Stimulated activated CD4-positive, alpha-beta T cell treated with anti-CD3 and anti-CD28 coated beads, Interleukin-2, amount 100 ng/mL, for 48 hours (primary cell): ENCODE measurements around the gene FOXN1.

Source experiments
- DNase-seq, 2 donors: peaks; one replicate each; pipeline ENCODE4 v3.0.0-alpha.2; 2020

Gene FOXN1

GRCh38 chr17:28527859-28528258 lies 21.7 kb downstream of the FOXN1 start:
- DNase-seq: no peak

GRCh38 chr17:28528327-28529012 lies 22.3 kb downstream of the FOXN1 start:
- DNase-seq: no peak

- no peak for DNase-seq
Measured at GRCh38 chr17:28529013-28529400, 22.9 kb downstream of the FOXN1 start.

- no peak for DNase-seq
Measured at GRCh38 chr17:28530250-28530649, 24.1 kb downstream of the FOXN1 start.

GRCh38 chr17:28530926-28531325 lies 24.8 kb downstream of the FOXN1 start:
- no peak for DNase-seq

- no peak for DNase-seq
Measured at GRCh38 chr17:28532050-28532960, 26.2 kb downstream of the FOXN1 start.

- DNase-seq: no peak
Measured at GRCh38 chr17:28533091-28533807, 27.1 kb downstream of the FOXN1 start.

- no peak for DNase-seq
Measured at GRCh38 chr17:28534740-28535375, 28.7 kb downstream of the FOXN1 start.

- no peak for DNase-seq
Measured at GRCh38 chr17:28536532-28537218, 30.5 kb downstream of the FOXN1 start.

- DNase-seq: no peak
Measured at GRCh38 chr17:28537219-28537610, 31.1 kb downstream of the FOXN1 start.

GRCh38 chr17:28538296-28538895 lies 32.2 kb downstream of the FOXN1 start:
- DNase-seq: no peak

- no peak for DNase-seq
Measured at GRCh38 chr17:28540231-28540630, 34.1 kb downstream of the FOXN1 start.

GRCh38 chr17:28541439-28541838 lies 35.3 kb downstream of the FOXN1 start:
- no peak for DNase-seq

- DNase-seq: no peak
Measured at GRCh38 chr17:28544402-28545140, 38.4 kb downstream of the FOXN1 start.

GRCh38 chr17:28545141-28545503 lies 39.0 kb downstream of the FOXN1 start:
- DNase-seq: no peak

GRCh38 chr17:28545787-28546415 lies 39.8 kb downstream of the FOXN1 start:
- no peak for DNase-seq

- DNase-seq: no peak
Measured at GRCh38 chr17:28547096-28547622, 41.0 kb downstream of the FOXN1 start.

GRCh38 chr17:28547623-28548416 lies 41.7 kb downstream of the FOXN1 start:
- DNase-seq: peak; percentile 76 to 81

GRCh38 chr17:28548417-28549130 lies 42.4 kb downstream of the FOXN1 start:
- DNase-seq: no peak
